Fibroblast of villous mesenchyme (primary cell): Measurements from ENCODE around the gene KDM5A. TPM values are rescaled to one million over a fixed set of nuclear protein-coding genes. Genes with fewer than 3 reads are reported as not detected.
A peak's percentile ranks its signal among the peaks of the same experiment; 100 is the strongest.
"Not testable (repeated sequence)": the region's sequence is repeated elsewhere in the genome, so short reads cannot be mapped to it uniquely, and the experiment has no call there.

Experiments used
- DNase-seq: peaks from one replicate; pipeline ENCODE4 v3.0.0-alpha.2; 2010; ENCODE audit warnings: low read depth
- H3K4me3 ChIP-seq: 2 replicates; pipeline ENCODE4 v1.5.1; 2011; ENCODE audit warnings: low read depth, mild to moderate bottlenecking, low read length
- CTCF ChIP-seq: IDR thresholded peaks from 2 replicates; pipeline ENCODE4 v1.5.1; 2012; ENCODE audit warnings: low read depth, mild to moderate bottlenecking, low read length; ENCODE audit not compliant: insufficient read depth
- total RNA-seq: library from RNA; depleted of rRNA; stranded (reverse); fragments of >200 nt; gene quantifications from 2 replicates; pipeline ENCODE4 v1.2.3, GENCODE V29; 2012

The KDM5A gene
- total RNA-seq, 1 donor, result 77.3 TPM

GRCh38 chr12:401235-402028 is 12.3 kb upstream of the KDM5A start, which contains the start of gene CCDC77:
Gene CCDC77 (plus strand): TSS chr12:401644. CDS start chr12:409384, 7,740 bp downstream.
- TF ChIP-seq CTCF, result peak; percentile 33
- peak; percentile 93 for DNase-seq
- H3K4me3 ChIP-seq, result peak within 1 kb of the TSS; percentile 98

GRCh38 chr12:400828-401227 is 11.7 kb upstream of the KDM5A start:
- no peak for TF ChIP-seq CTCF
- H3K4me3 ChIP-seq, result peak overlapping the region; percentile 98
- no peak for DNase-seq

GRCh38 chr12:388541-389141 is 479 bp downstream of the KDM5A start:
- TF ChIP-seq CTCF, result no peak
- DNase-seq, result peak; percentile 42
- H3K4me3 ChIP-seq, result peak overlapping the region; percentile 88

- TF ChIP-seq CTCF, result no peak
- DNase-seq, result no peak
- peak overlapping the region; percentile 88 for H3K4me3 ChIP-seq
These were observed 1.1 kb downstream of the KDM5A start for GRCh38 chr12:388012-388411.

GRCh38 chr12:386651-387050 is 2.5 kb downstream of the KDM5A start:
- no peak for TF ChIP-seq CTCF
- H3K4me3 ChIP-seq, result peak overlapping the region; percentile 88
- peak; percentile 52 for DNase-seq

GRCh38 chr12:370739-371485 is 18.2 kb downstream of the KDM5A start:
- not testable (repeated sequence) for H3K4me3 ChIP-seq, DNase-seq

GRCh38 chr12:367972-368371 is 21.1 kb downstream of the KDM5A start:
- H3K4me3 ChIP-seq, result no peak overlapping the region
- no peak for DNase-seq
- TF ChIP-seq CTCF, result no peak
